ENCODE data around the gene RIC8A.

The RIC8A gene

DNA sequence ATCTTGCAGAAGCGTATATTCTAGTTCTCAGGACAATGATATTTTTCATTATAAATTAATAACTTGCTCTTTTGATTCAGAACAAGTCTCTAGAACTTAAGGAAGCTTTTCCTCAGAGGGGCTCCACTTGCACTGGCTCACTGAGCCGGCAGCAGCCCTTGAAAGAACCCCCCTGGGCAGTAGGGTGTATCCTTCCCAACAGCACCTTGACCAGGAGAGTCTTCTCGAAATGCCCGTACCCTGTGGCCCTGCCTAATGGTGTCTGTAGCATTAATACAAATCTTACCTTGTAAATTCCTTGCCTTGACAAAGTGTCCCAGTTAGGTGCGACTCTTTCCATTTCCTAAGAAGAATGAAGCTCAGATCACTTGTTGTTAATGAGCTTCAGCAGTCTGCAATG, 42.8 kb downstream of the RIC8A start:
- no peak for DNase-seq (ENCODE audit: low spot score)

DNA sequence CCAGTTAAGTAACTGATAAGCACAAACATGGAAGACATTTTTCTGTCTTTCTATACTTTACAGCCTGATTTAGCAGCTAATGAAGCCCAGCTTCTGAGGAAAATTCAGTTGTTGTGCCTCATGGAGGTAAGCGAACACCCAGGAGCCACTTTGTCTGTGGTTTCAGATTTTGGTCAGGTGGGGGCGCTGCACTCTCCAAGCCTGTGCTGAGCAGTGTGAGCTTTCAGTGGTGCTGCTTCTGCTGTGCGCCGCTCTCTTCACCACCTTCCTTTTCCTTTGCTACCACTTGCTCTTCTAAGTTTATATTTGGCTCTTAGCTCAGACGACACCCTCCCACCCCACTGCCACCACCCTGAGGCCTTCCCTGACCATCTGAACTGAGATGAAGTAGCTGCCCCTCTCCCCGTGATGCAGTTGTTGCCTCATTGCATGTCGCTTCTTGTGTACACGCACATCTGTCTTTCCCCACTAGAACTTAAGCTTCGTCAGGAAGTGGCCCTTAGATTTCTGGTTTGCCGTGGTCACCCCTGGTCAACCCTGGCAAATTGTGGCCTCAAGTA, 43.3 kb downstream of the RIC8A start:
- peak; percentile 34 for DNase-seq (ENCODE audit: low spot score)

DNA sequence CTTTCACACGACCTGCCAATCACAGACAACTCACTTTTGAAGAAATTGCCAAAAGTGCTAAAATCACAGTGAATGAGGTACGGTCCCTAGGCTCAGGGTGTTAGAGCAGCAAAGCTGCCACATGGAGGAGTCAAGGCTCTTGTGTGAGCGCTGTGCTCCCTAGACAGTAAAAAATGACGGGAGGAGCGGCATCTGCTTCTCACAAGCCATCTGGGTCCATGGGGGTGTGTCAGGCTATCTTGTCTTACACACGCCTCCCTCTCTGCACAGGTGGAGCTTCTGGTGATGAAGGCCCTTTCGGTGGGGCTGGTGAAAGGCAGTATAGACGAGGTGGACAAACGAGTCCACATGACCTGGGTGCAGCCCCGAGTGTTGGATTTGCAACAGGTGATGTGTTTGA, 44.0 kb downstream of the RIC8A start:
- DNase-seq (ENCODE audit: low spot score): no peak

DNA sequence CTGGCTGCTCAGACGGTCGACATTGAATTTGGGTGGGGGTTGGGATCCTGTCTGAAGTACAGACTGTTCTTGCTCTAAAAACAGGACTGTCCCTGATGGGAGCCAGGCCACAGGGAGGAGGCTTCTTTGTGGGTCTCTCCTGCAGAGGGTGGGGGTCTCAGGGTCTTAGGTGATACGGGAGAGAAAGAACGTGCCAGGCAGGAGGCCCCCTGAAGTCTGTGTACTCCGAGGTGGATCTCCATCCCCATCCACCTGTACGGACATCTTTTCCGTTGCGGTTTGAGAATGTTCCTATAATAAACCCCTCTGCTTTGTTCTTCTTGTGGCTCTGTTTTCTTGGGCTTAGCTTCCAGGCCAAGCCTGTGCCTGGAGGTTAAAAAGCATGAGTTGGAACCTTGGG, 45.2 kb downstream of the RIC8A start:
- no peak for DNase-seq (ENCODE audit: low spot score)

DNA sequence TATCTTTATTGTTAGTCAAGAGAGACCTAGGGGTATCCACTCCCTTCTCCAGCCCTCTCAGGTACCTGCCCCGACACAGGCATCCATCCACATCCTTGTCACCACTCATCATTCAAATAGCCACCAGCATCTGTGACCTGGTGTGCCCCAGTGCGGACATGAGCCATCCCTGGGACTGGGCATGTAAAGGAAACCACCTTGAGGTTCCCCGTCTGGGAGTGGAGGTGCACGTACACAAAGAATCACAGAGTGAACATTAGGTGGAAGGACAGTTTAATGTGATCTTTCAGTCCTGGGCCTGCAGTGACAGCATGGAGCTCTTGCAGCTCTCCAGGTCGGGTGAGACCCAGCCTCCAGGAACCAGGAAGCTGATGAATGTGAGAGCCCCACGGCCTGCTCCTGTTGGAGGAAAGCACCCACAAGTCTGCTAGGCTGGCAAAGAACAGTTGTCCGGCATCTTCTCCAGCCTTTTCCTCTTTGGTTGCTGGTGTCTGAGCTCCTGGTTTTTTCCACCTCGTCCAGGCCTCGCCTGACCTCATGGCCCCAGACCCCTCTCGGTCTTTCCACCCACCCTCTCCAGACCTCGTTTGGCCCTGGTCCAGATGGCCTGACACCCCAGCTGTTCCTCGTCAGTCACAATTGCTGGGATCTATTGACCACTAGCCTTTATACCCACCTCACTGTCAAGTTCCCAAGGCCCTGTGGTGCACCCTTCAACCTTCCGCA, 45.8 kb downstream of the RIC8A start:
- no peak for DNase-seq (ENCODE audit: low spot score)

DNA sequence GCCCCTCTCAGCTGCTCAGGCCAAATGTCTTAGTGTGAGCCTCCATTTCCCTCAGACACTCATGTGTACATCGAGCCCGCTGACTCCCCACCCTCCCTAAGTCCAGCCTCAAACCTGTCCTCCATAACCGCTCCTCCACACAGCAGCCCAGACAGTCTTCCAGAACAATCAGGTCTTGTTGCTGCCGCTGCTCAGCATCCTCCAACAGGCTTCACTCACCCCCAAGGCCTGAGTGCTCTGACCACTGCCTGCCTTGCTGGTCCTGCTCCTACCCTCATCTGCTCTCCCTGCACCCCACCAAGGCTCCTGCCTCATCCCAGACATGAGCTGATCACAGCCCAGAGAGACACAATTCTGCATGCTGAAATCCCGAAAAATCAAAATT, 46.4 kb downstream of the RIC8A start:
- DNase-seq (ENCODE audit: low spot score): no peak

DNA sequence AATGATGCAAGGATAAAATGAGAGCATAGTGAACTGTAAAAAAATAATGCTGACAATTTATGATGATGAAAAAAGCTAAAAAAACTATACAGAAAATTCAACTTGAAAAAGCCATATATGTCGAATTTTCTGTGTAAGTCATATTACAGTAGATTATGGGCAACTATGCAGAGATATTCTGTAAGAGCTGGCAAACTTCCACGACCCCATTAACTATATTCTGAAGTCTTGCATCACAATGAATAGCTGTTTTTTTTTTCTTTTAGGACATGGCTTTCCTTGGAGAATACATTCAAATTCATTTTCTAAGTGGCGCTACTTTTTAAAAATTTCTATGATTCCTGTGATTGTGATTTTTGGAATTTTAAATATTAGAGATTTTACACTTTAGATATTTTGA, 47.7 kb downstream of the RIC8A start:
- no peak for DNase-seq (ENCODE audit: low spot score)

DNA sequence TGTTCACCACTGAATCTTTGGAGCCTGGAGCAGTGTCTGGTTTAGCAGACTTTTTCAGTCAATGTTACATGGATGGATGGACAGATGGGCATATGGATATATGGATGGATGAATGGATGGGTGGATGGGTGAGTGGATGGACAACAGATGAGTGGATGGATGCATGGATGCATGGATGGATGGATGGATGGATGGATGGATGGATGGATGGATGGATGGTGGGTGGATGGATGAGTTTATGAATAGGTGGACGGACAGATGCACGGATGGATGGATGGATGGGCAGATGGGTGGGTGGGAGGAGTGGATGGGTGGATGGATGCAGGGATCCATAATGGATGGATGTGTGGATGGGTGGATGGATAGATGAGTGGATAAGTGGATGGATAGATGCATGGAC, 48.3 kb downstream of the RIC8A start:
- no peak for DNase-seq (ENCODE audit: low spot score)

DNA sequence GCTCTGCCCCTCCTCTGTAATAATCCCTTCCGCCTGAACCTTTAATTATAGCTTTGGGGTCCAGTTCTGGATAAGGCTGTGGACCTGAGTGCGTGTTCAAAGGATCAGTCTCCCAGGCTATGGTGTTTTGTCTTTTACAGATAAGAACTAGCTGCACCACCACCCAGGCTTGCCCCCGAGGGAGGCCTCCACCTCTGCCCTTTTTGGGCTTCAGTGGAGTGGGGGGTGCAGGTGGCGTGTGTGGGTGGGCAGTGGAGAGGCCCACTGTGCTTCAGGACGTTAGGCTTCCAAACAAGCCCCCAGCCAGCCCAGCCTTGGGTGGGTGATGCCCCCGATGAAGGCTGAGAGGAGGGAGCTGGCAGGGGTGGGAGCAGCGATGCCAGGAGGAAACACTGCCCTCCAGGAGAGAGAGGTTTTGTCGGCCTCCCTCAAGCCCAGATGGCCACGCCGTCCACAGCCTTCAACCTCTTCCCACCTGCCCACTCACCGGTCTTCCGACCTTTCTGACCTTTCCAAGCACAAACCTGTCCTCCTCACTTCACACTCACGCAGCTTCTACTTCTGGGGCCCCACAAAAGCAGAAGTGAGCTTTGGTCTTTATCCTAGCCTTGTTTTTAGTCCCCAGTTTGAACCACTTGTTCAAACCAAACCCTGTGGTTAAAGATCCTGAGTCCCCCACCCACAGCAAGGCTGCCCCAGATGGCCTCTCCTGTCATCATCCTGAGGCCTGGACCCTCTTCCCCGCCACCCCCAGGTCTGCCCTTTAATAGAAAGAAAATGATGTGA, 49.6 kb downstream of the RIC8A start:
- no peak for DNase-seq (ENCODE audit: low spot score)

DNA sequence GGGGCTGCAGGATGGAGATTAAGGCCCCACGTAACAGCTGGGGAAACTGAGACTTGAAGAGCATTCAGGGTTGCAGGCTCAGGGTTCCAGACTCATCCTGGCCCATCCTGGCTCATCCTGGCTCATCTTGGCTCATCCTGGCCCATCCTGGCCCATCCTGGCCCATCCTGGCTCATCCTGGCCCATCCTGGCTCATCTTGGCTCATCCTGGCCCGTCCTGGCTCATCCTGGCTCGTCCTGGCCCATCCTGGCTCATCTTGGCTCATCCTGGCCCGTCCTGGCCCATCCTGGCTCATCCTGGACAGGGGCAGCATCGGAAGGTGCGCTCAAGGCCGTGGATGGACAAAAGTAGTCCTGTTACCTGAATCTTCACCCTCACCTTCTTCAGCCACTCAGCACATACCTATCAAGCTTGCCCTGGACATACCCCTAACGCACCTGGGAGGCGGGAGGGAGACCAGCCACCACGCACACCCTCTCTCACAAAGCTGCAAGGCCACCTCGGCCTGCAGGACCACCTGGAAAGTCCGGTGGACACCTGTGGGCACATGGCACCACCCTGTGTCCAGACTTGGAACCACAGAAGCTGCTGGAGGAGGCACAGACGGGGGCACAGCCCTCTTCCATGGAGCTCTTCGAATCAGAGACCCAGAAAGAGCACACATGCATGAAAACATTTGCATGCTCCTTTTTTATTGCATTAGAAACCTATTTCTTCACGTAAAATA, 50.4 kb downstream of the RIC8A start:
- no peak for DNase-seq (ENCODE audit: low spot score)

DNA sequence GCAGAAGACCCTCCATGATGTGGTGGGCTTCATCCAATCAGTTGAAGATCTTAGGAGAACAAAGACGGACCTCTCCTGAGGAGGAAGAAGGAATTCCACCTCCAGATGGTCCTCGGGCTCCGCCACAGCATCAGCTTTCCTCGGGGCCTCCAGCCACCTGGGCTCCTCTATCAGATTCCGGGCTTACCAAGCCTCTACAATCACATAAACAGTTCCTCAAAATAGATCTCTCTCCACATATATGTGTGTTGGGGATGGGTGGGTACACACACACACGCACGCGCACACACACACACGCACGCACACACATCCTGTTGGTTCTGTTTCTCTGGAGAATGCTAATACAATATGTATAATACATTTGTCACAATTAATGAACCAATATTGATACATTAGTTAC, 51.9 kb downstream of the RIC8A start:
- DNase-seq (ENCODE audit: low spot score): no peak

DNA sequence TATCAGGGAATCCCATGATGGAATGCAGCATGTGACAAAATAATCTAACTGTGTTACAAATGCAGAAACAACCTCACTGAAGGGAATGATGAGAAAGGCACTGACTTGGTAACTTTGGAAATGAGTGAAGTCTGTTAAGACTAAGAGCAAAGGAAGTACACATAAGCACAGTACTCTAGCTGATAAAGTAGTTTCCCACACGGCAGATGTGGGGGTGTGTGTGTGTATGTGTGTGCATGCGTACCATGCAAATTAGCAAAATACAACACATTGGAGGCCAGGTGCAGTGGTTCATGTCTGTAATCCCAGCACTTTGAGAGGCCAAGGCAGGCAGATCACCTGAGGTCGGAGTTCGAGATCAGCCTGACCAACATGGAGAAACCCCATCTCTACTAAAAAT, 54.1 kb downstream of the RIC8A start:
- no peak for DNase-seq (ENCODE audit: low spot score)
